NCI-H446 treated with DMSO at 0.1 percent for 48 hours (cell line): ENCODE data around the gene C9orf72.
"Not testable (repeated sequence)": the region's sequence is repeated elsewhere in the genome, so short reads cannot be mapped to it uniquely, and the experiment has no call there.

Source experiments
- DNase-seq: peaks from one replicate; lab custom pipeline; 2025; lab: John Stamatoyannopoulos, UW

C9orf72 gene

GRCh38 chr9:27514551-27514950 is 58.7 kb downstream of the C9orf72 start:
- DNase-seq = no peak

DNA sequence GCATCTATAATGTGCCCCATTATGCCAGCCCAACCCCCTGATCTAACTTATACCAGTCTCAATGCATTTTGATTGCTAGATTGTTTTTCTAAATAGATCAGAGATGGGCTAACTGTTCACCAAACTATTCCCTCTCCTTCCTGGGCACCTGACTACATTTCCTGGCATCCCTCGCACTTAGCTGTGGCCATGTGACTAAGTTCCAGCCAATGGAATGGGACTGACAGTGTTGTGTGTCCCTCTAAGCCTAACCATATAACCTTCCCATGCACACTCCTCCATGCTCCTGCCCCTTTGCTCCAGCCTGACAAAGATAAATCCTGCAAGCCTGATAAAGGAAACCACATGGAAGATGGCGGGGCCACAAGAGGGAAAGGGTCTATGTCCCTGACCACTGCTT is 61.5 kb downstream of the C9orf72 start:
- no peak for DNase-seq

DNA sequence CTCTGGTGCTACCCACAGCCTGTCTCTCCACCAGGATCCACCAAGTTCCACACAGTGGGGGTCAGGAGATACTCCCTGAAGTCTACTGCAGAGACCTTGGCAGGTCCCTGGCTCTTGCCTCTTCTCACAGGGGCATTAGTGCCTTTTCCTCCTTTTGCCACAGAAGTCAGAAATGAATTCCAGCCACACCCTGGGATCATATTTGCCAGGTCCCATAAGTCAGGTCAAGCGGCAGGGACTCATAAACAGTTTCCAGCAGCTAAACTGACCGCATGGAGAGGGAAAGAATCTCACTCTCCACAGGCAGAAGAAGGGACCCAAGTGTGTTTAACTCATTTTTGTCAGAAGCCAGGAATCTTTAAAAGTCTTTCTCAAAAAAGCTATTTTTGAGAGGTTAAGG is 62.5 kb downstream of the C9orf72 start:
- DNase-seq = no peak

DNA sequence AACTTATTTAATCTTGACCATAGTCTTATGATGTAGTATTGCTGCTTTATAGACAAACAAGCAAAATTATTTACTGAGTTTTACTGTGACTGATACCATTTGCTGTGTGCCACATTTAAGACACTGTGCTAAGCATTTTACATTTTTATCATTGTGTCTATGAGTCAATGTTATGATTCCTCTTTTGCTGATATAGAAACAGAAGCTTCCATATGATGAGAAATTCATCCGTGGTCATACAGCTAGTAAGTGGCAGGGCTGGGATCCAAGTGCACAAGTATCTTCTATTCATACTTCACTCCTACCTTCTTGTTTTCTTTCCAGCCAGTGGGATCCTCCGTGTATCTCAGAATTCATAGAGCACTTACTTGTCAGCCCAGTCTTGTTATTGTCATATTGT is 66.3 kb downstream of the C9orf72 start:
- DNase-seq = no peak

GRCh38 chr9:27505744-27506161 is 67.5 kb downstream of the C9orf72 start:
- no peak for DNase-seq

DNA sequence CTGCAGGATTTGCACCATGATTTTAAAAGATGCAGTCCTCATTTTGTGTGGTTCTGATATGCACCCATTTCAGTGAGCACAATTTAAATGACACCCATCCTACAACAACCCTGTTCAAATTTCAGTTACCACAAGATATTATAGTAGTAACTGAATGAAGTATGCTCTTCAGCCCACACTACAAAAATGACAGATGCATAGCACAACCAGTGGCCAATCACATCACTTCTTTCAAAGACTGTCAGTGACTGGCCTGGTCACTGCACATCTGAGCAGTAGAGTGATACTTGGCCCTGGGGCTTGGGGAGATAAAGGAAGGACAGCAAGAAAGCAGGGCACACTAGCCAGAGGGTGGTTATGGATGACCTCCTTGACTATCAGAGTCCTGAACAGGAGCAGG is 69.0 kb downstream of the C9orf72 start:
- DNase-seq = no peak

GRCh38 chr9:27503623-27504022 is 69.7 kb downstream of the C9orf72 start:
- no peak for DNase-seq

DNA sequence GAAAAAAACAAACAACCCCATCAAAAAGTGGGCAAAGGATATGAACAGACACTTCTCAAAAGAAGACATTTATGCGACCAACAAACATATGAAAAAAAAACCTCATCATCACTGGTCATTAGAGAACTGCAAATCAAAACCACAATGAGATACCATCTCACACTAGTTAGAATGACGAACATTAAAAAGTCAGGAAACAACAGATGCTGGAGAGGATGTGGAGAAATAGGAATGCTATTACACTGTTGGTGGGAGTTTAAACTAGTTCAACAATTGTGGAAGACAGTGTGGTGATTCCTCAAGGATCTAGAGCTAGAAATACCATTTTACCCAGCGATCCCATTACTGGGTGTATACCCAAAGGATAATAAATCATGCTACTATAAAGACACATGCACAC is 72.4 kb downstream of the C9orf72 start:
- DNase-seq = not testable (repeated sequence)

- DNase-seq = no peak
Observed at GRCh38 chr9:27499451-27499850, 73.8 kb downstream of the C9orf72 start.

DNA sequence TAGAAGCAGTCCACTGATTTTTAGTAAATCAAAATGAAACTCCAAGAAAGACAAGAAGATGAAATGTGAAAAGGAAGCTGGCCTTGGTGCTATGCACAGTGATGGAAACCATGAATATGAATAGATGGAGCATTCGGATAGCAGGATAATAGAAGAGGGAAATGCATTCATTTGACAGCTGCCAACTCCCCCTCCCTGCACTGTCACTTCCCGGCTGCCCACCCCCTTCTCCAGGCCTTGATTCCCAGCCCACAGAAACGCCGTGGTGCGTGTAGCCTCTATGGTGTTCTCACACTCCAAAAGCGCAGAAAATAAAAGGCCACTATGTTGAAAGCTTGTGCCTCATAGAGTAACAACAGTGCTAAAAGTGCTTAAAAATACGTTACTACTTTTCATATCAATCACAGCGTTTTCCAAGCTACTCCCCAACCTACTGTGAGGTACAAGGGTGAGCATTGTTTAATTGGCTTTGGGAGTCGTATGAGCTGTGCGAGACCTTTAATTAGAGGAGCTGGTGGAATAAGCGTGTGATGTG is 75.3 kb downstream of the C9orf72 start:
- no peak for DNase-seq
